ENCODE data around the gene CDCA3.

- TF ChIP-seq CTCF (conservative IDR thresholded peaks at IDR 0.05 in 1 of 2, IDR thresholded peaks at IDR 0.05 in 1 of 2; ENCODE audit: low read depth in 1 of 2, low read length in 2 of 2) (no peak), EZH2 (IDR thresholded peaks at IDR 0.05; ENCODE audit: low read length, missing control alignments) (no peak)
These were observed 16.8 kb downstream of the CDCA3 start for GRCh38 chr12:6834254-6834653.
